Right atrium auricular region (tissue), 2 donors: Measurements from ENCODE around the gene ASPM. TPM values are rescaled to one million over a fixed set of nuclear protein-coding genes. Genes with fewer than 3 reads are reported as not detected.

ENCODE experiments used
- DNase-seq: peaks from one replicate; pipeline ENCODE4 v3.0.0-alpha.2; 2019; ENCODE audit warnings: low spot score
- H3K27ac ChIP-seq, 2 donors: fragments of 200-600 bp; sonication (generic); 1 replicate in 1 of 2; 2 replicates in 1 of 2; pipeline ENCODE4 v1.5.1; 2016 to 2019
- H3K27me3 ChIP-seq, 2 donors: fragments of 200-600 bp; sonication (generic); one replicate each; pipeline versions ENCODE4 v1.5.1 to v1.6.0; 2017 to 2019
- H3K36me3 ChIP-seq: fragments of 200-600 bp; sonication (generic); one replicate; pipeline ENCODE4 v1.5.1; 2016
- H3K4me1 ChIP-seq, 2 donors: fragments of 200-600 bp; sonication (generic); one replicate each; pipeline versions ENCODE4 v1.5.1 to v1.6.0; 2017 to 2019
- H3K4me3 ChIP-seq, 2 donors: fragments of 200-600 bp; sonication (generic); 1 replicate in 1 of 2; 2 replicates in 1 of 2; pipeline ENCODE4 v1.5.1; 2017 to 2019; ENCODE audit warnings: mild to moderate bottlenecking in 1 of 2, moderate library complexity in 1 of 2
- H3K9me3 ChIP-seq, 2 donors: fragments of 200-600 bp; sonication (generic); one replicate each; pipeline ENCODE4 v1.5.1; 2019
- CTCF ChIP-seq, 2 donors: fragments of 200-600 bp; sonication (generic); IDR thresholded peaks; one replicate each; pipeline ENCODE4 v1.5.1; 2019; ENCODE audit warnings: antibody characterized with exemption in 2 of 2
- total RNA-seq, 2 donors: library from RNA; depleted of rRNA; stranded (reverse); fragments of >200 nt; gene quantifications; one replicate each; pipeline ENCODE4 v1.1.0, GENCODE V29; 2016

Gene ASPM
- total RNA-seq, 2 donors from 2014 or later: 0.20 to 2.4 TPM

- no peak overlapping the region for H3K27ac ChIP-seq
- H3K36me3 ChIP-seq: no peaks in the 10 kb centered on the region
- no peaks in the 10 kb centered on the region for H3K27me3 ChIP-seq
- no peak for DNase-seq
- H3K4me3 ChIP-seq: no peak overlapping the region
- H3K4me1 ChIP-seq: no peaks in the 10 kb centered on the region
- TF ChIP-seq CTCF (IDR thresholded peaks at IDR 0.05): no peak
- H3K9me3 ChIP-seq: no peaks in the 10 kb centered on the region
These were observed 6.2 kb upstream of the ASPM start for GRCh38 chr1:197152662-197153061.

GRCh38 chr1:197151185-197151584 lies 4.7 kb upstream of the ASPM start:
- no peak for TF ChIP-seq CTCF (IDR thresholded peaks at IDR 0.05)
- no peaks in the 10 kb centered on the region for H3K9me3 ChIP-seq

GRCh38 chr1:197150336-197151005 lies 4.0 kb upstream of the ASPM start:
- Histone ChIP-seq H3K27me3 (no peaks in the 10 kb centered on the region), H3K4me3 (no peak overlapping the region), H3K27ac (no peak overlapping the region), H3K4me1 (peaks cover 0 to 9% of the 10 kb centered on the region in 2 donors), H3K36me3 (no peaks in the 10 kb centered on the region), H3K9me3 (no peaks in the 10 kb centered on the region)
- no peak for DNase-seq
- no peak for TF ChIP-seq CTCF (IDR thresholded peaks at IDR 0.05)

More at GRCh38 chr1:197151185-197151584, 4.7 kb upstream of the ASPM start:
- H3K4me1 ChIP-seq: peaks cover 0 to 2% of the 10 kb centered on the region in 2 donors
- H3K27ac ChIP-seq: no peak overlapping the region
- no peaks in the 10 kb centered on the region for H3K27me3 ChIP-seq
- H3K4me3 ChIP-seq: no peak overlapping the region
- H3K36me3 ChIP-seq: no peaks in the 10 kb centered on the region
- DNase-seq: no peak

- H3K9me3 ChIP-seq: no peaks in the 10 kb centered on the region
- no peaks in the 10 kb centered on the region for H3K36me3 ChIP-seq
- H3K4me1 ChIP-seq: peaks cover 0 to 11% of the 10 kb centered on the region in 2 donors
- no peak for TF ChIP-seq CTCF (IDR thresholded peaks at IDR 0.05)
- H3K27ac ChIP-seq: no peak overlapping the region
- no peaks in the 10 kb centered on the region for H3K27me3 ChIP-seq
- no peak for DNase-seq
- H3K4me3 ChIP-seq: no peak overlapping the region
These were observed 2.9 kb upstream of the ASPM start for GRCh38 chr1:197149340-197149739.

- H3K36me3 ChIP-seq: no peaks in the 10 kb centered on the region
- H3K27me3 ChIP-seq: no peaks in the 10 kb centered on the region
- H3K9me3 ChIP-seq: no peaks in the 10 kb centered on the region
- no peak for TF ChIP-seq CTCF (IDR thresholded peaks at IDR 0.05)
- DNase-seq: no peak
- H3K4me1 ChIP-seq: peaks cover 0 to 11% of the 10 kb centered on the region in 2 donors
- H3K4me3 ChIP-seq: peak overlapping the region; percentile 47 to 67
- no peak overlapping the region for H3K27ac ChIP-seq
These were observed 934 bp downstream of the ASPM start for GRCh38 chr1:197145446-197146024.
